Spleen (tissue), 11 donors: Measurements from ENCODE around the gene TMEM181. TPM values are rescaled to one million over a fixed set of nuclear protein-coding genes. Genes with fewer than 3 reads are reported as not detected.
A peak's percentile ranks its signal among the peaks of the same experiment; 100 is the strongest.
"Not testable (repeated sequence)": the region's sequence is repeated elsewhere in the genome, so short reads cannot be mapped to it uniquely, and the experiment has no call there.

Experiments
- DNase-seq: peaks from one replicate; pipeline ENCODE4 v3.0.0-alpha.2; 2020
- H3K27ac ChIP-seq, 8 donors: fragments of 200-600 bp; sonication (generic) in 7 of 8; 1 replicate in 4 of 8; 2 replicates in 4 of 8; pipeline versions ENCODE4 v1.5.0 to v1.8.0; 2016 to 2021; ENCODE audit warnings: inconsistent platforms in 4 of 8, mild to moderate bottlenecking in 4 of 8, moderate library complexity in 1 of 8
- H3K27me3 ChIP-seq, 7 donors: fragments of 200-600 bp; sonication (generic) in 6 of 7; replicated peaks in 1 of 7; 1 replicate in 4 of 7; 2 replicates in 3 of 7; pipeline versions ENCODE4 v1.5.0 to v1.8.0; 2016 to 2021; ENCODE audit warnings: inconsistent platforms in 3 of 7, mild to moderate bottlenecking in 1 of 7
- H3K36me3 ChIP-seq, 6 donors: fragments of 200-600 bp; sonication (generic) in 5 of 6; 1 replicate in 4 of 6; 2 replicates in 2 of 6; pipeline versions ENCODE4 v1.5.0 to v1.8.0; 2016 to 2021; ENCODE audit warnings: inconsistent platforms in 2 of 6
- H3K4me1 ChIP-seq, 6 donors: fragments of 200-600 bp; sonication (generic) in 5 of 6; 1 replicate in 3 of 6; 2 replicates in 3 of 6; pipeline versions ENCODE4 v1.5.0 to v1.8.0; 2016 to 2021; ENCODE audit warnings: inconsistent platforms in 3 of 6
- H3K4me3 ChIP-seq, 8 donors: fragments of 200-600 bp; sonication (generic) in 7 of 8; 1 replicate in 4 of 8; 2 replicates in 4 of 8; pipeline versions ENCODE4 v1.5.0 to v1.8.0; 2016 to 2021; ENCODE audit warnings: inconsistent platforms in 4 of 8, mild to moderate bottlenecking in 4 of 8, moderate library complexity in 2 of 8
- H3K9me3 ChIP-seq, 8 donors: fragments of 200-600 bp; sonication (generic) in 7 of 8; 1 replicate in 4 of 8; 2 replicates in 4 of 8; pipeline versions ENCODE4 v1.5.0 to v1.8.0; 2016 to 2021; ENCODE audit warnings: inconsistent platforms in 4 of 8
- CTCF ChIP-seq, 11 experiments: fragments of 200-600 bp in 7 of 11; fragments of 450-650 bp in 4 of 11; sonication (generic) in 4 of 11; IDR thresholded peaks in 8 of 11; conservative IDR thresholded peaks in 3 of 11; 1 replicate in 7 of 11; 2 replicates in 4 of 11; pipeline versions ENCODE4 v1.4.0 to v1.8.0; 2016 to 2021; ENCODE audit warnings: antibody characterized with exemption in 11 of 11, inconsistent platforms in 4 of 11, mild to moderate bottlenecking in 1 of 11
- POLR2A ChIP-seq, 3 donors: fragments of 450-650 bp; IDR thresholded peaks; one replicate each; pipeline ENCODE4 v1.5.1; 2017; ENCODE audit warnings: antibody characterized with exemption in 3 of 3, mild to moderate bottlenecking in 1 of 3
- POLR2AphosphoS5 ChIP-seq, 3 donors: sonication (generic); formaldehyde crosslinking; IDR thresholded peaks; one replicate each; pipeline ENCODE4 v1.5.1; 2017; ENCODE audit warnings: antibody characterized with exemption in 3 of 3
- WGBS, 5 donors: extraction: QIAGEN DNeasy Blood & Tissue Kit in 3 of 5; methylation state at CpG; one replicate each; pipeline versions ENCODE4 v1.1.5 to v1.1.7; 2013 to 2018; 5-methylcytosine and 5-hydroxymethylcytosine counted together
- intact Hi-C: fragments of 100-400 bp; cut with DNase I; formaldehyde crosslinking; loops from one replicate; pipeline ENCODE4 v1.15.0; 2023; ENCODE audit warnings: low total_unique reads
- polyA plus RNA-seq, 3 donors: library from polyadenylated mRNA; stranded (reverse); fragments of 200-250 nt; gene quantifications; one replicate each; pipeline ENCODE4 v1.2.1, GENCODE V29; 2013
- total RNA-seq, 7 donors: library from RNA; depleted of rRNA in 3 of 7; stranded (reverse); fragments of >200 nt in 3 of 7; fragmentation: NEBNext Ultra II Directional in 4 of 7; extraction: Animal tissue kit (Norgen Biotek cat#: 25700) in 4 of 7; gene quantifications; one replicate each; pipeline versions ENCODE4 v1.1.0 to v1.2.1, GENCODE V29; 2016 to 2021
- donor health status: healthy with polysubstance abuse.
- donor health status: DM: no; HTN: no; CAD: no; lungs with moderate emphysema.
- donor health status: DM: no; HTN: no; CAD: no.
- donor health status: Bipolar disorder and iron deficiency.
- donor health status: healthy.
- donor health status: DM: no; HTN: no; CAD: no.
- donor health status: DM: yes; HTN: yes; CAD: no.

The TMEM181 gene
- total and polyA plus RNA-seq, 10 donors, result 7.0 to 39.4 (median 23.6) TPM

- Histone ChIP-seq H3K27me3 (no peaks in the 10 kb centered on the region), H3K36me3 (peaks cover 0 to 94% (median 54%) of the 10 kb centered on the region in 6 donors), H3K27ac (no peak overlapping the region), H3K9me3 (no peaks in the 10 kb centered on the region), H3K4me3 (no peak overlapping the region), H3K4me1 (peaks cover 0 to 5% (median 0%) of the 10 kb centered on the region in 6 donors)
- intact Hi-C loops, result no loop called here
- 39 to 54% (median 50%) methylated on average over 13 of the region's 13 CpGs for WGBS, 5 donors
- DNase-seq, result no peak
- TF ChIP-seq CTCF (IDR thresholded peaks at IDR 0.05 in 8 of 11, conservative IDR thresholded peaks at IDR 0.05 in 3 of 11) (peak; percentile 47 to 81 (median 70)), POLR2A (IDR thresholded peaks at IDR 0.05) (no peak), POLR2AphosphoS5 (IDR thresholded peaks at IDR 0.05) (peak in 1 of 3 donors; percentile 9)
Measured at GRCh38 chr6:158605266-158605878, 45.5 kb downstream of the TMEM181 start.

GRCh38 chr6:158606011-158606410 is 46.1 kb downstream of the TMEM181 start:
- H3K4me3 ChIP-seq, DNase-seq, H3K27ac ChIP-seq, H3K9me3 ChIP-seq, H3K27me3 ChIP-seq, intact Hi-C loops, H3K4me1 ChIP-seq: not testable (repeated sequence)
- 83 to 99% (median 94%) methylated on average over 15 of the region's 15 CpGs for WGBS, 5 donors
- peaks cover 0 to 94% (median 60%) of the 10 kb centered on the region in 6 donors for H3K36me3 ChIP-seq

- DNase-seq, result no peak
- Histone ChIP-seq H3K4me3 (no peak overlapping the region), H3K4me1 (peaks cover 0 to 5% (median 0%) of the 10 kb centered on the region in 6 donors), H3K9me3 (no peaks in the 10 kb centered on the region), H3K36me3 (peaks cover 0 to 94% (median 63%) of the 10 kb centered on the region in 6 donors), H3K27me3 (no peaks in the 10 kb centered on the region), H3K27ac (no peak overlapping the region)
- WGBS, 5 donors, result 87 to 97% (median 97%) methylated on average over 7 of the region's 7 CpGs
- intact Hi-C loops, result no loop called here
- TF ChIP-seq POLR2AphosphoS5 (IDR thresholded peaks at IDR 0.05) (no peak), CTCF (IDR thresholded peaks at IDR 0.05 in 8 of 11, conservative IDR thresholded peaks at IDR 0.05 in 3 of 11) (no peak), POLR2A (IDR thresholded peaks at IDR 0.05) (no peak)
Measured at GRCh38 chr6:158606935-158607334, 47.0 kb downstream of the TMEM181 start.

GRCh38 chr6:158607411-158608170 is 47.7 kb downstream of the TMEM181 start:
- no peak overlapping the region for H3K27ac ChIP-seq
- DNase-seq, result no peak
- H3K36me3 ChIP-seq, result peaks cover 0 to 94% (median 61%) of the 10 kb centered on the region in 6 donors
- intact Hi-C loops, result no loop called here
- no peaks in the 10 kb centered on the region for H3K27me3 ChIP-seq
- H3K9me3 ChIP-seq, result no peaks in the 10 kb centered on the region
- 92 to 96% (median 95%) methylated on average over 13 to 14 of the region's 14 CpGs for WGBS, 5 donors
- no peak overlapping the region for H3K4me3 ChIP-seq
- H3K4me1 ChIP-seq, result peaks cover 0 to 5% (median 0%) of the 10 kb centered on the region in 6 donors
- TF ChIP-seq CTCF (IDR thresholded peaks at IDR 0.05 in 8 of 11, conservative IDR thresholded peaks at IDR 0.05 in 3 of 11) (no peak), POLR2AphosphoS5 (IDR thresholded peaks at IDR 0.05) (no peak), POLR2A (IDR thresholded peaks at IDR 0.05) (no peak)
